H9 (cell line): ENCODE results near the gene TMEM151A. TPM values are rescaled to one million over a fixed set of nuclear protein-coding genes. Genes with fewer than 3 reads are reported as not detected.

Source experiments
- DNase-seq: peaks from one replicate; pipeline ENCODE4 v3.0.0-alpha.2; 2017
- H2AFZ ChIP-seq: one replicate; pipeline ENCODE4 v1.6.1; 2013; ENCODE audit warnings: mild to moderate bottlenecking, low read length, control low read depth, moderate library complexity
- H2AK5ac ChIP-seq: 2 replicates; pipeline ENCODE4 v1.6.1; 2013; ENCODE audit warnings: low read length, control low read depth, mixed read lengths; ENCODE audit not compliant: insufficient read length
- H2BK120ac ChIP-seq: one replicate; pipeline ENCODE4 v1.6.1; 2013; ENCODE audit warnings: low read depth, mild to moderate bottlenecking, low read length, control low read depth, inconsistent platforms; ENCODE audit not compliant: poor library complexity, severe bottlenecking
- H2BK12ac ChIP-seq: 2 replicates; pipeline ENCODE4 v1.6.1; 2013; ENCODE audit warnings: low read length, control low read depth, mixed read lengths, low read depth; ENCODE audit not compliant: insufficient read length
- H2BK15ac ChIP-seq: 2 replicates; pipeline ENCODE4 v1.6.1; 2013; ENCODE audit warnings: low read depth, low read length, control low read depth
- H2BK20ac ChIP-seq: one replicate; pipeline ENCODE4 v1.6.1; 2013; ENCODE audit warnings: low read depth, mild to moderate bottlenecking, low read length, control low read depth, inconsistent platforms; ENCODE audit not compliant: poor library complexity, severe bottlenecking
- H2BK5ac ChIP-seq: 2 replicates; pipeline ENCODE4 v1.6.1; 2013; ENCODE audit warnings: low read length, control low read depth, mixed read lengths; ENCODE audit not compliant: insufficient read length
- H3K14ac ChIP-seq: 2 replicates; pipeline ENCODE4 v1.6.1; 2013; ENCODE audit warnings: low read length, control low read depth; ENCODE audit not compliant: insufficient read depth
- H3K18ac ChIP-seq: 2 replicates; pipeline ENCODE4 v1.6.1; 2013; ENCODE audit warnings: low read depth, mild to moderate bottlenecking, mixed read lengths, low read length, control low read depth; ENCODE audit not compliant: insufficient read length
- H3K23ac ChIP-seq: 2 replicates; pipeline ENCODE4 v1.6.1; 2013; ENCODE audit warnings: low read length, control low read depth, mixed read lengths, low read depth; ENCODE audit not compliant: insufficient read length
- H3K23me2 ChIP-seq: 2 replicates; pipeline ENCODE4 v1.6.1; 2013; ENCODE audit warnings: low read depth, mild to moderate bottlenecking, mixed read lengths, low read length, control low read depth; ENCODE audit not compliant: insufficient read length, poor library complexity, severe bottlenecking
- H3K27ac ChIP-seq: 2 replicates; pipeline ENCODE4 v1.5.1; 2013; ENCODE audit warnings: low read length, control low read depth, mixed read lengths, low read depth; ENCODE audit not compliant: insufficient read length
- H3K27me3 ChIP-seq: 2 replicates; pipeline ENCODE4 v1.6.1; 2013; ENCODE audit warnings: low read length, control low read depth, inconsistent platforms; ENCODE audit not compliant: insufficient read depth
- H3K4ac ChIP-seq: 2 replicates; pipeline ENCODE4 v1.6.1; 2013; ENCODE audit warnings: low read depth, mild to moderate bottlenecking, control low read depth, inconsistent platforms, low read length, moderate library complexity
- H3K4me1 ChIP-seq: 2 replicates; pipeline ENCODE4 v1.6.1; 2013; ENCODE audit warnings: low read length, control low read depth, inconsistent platforms; ENCODE audit not compliant: insufficient read depth
- H3K4me2 ChIP-seq: 2 replicates; pipeline ENCODE4 v1.6.1; 2013; ENCODE audit warnings: low read length, control low read depth, mixed read lengths; ENCODE audit not compliant: insufficient read length, insufficient read depth
- H3K56ac ChIP-seq: 2 replicates; pipeline ENCODE4 v1.6.1; 2013; ENCODE audit warnings: low read depth, mild to moderate bottlenecking, mixed read lengths, low read length, control low read depth; ENCODE audit not compliant: insufficient read length
- H3K79me1 ChIP-seq: 2 replicates; pipeline ENCODE4 v1.6.1; 2013; ENCODE audit warnings: low read depth, mild to moderate bottlenecking, moderate library complexity, low read length, control low read depth, inconsistent platforms; ENCODE audit not compliant: insufficient read depth, poor library complexity, severe bottlenecking
- H3K79me2 ChIP-seq: 2 replicates; pipeline ENCODE4 v1.6.1; 2013; ENCODE audit warnings: low read length, control low read depth, inconsistent platforms; ENCODE audit not compliant: insufficient read depth
- H3K9ac ChIP-seq: 2 replicates; pipeline ENCODE4 v1.6.1; 2013; ENCODE audit warnings: low read length, control low read depth, mixed read lengths; ENCODE audit not compliant: insufficient read length; ENCODE audit errors: extremely low read depth
- H3K9me3 ChIP-seq: one replicate; pipeline ENCODE4 v1.6.1; 2013; ENCODE audit warnings: low read depth, low read length, inconsistent platforms; ENCODE audit not compliant: control insufficient read depth
- H3T11ph ChIP-seq: one replicate; pipeline ENCODE4 v1.6.1; 2013; ENCODE audit warnings: mild to moderate bottlenecking, low read length, control low read depth, inconsistent platforms
- H4K20me1 ChIP-seq: one replicate; pipeline ENCODE4 v1.6.1; 2013; ENCODE audit not compliant: control insufficient read depth, insufficient read length, insufficient read depth
- H4K5ac ChIP-seq: 2 replicates; pipeline ENCODE4 v1.6.1; 2013; ENCODE audit warnings: low read depth, mild to moderate bottlenecking, mixed read lengths, low read length, control low read depth; ENCODE audit not compliant: insufficient read length
- H4K8ac ChIP-seq: replicated peaks from 2 replicates; pipeline ENCODE4 v1.6.1; 2013; ENCODE audit warnings: low read length, control low read depth, mixed read lengths, low read depth; ENCODE audit not compliant: insufficient read length
- H4K91ac ChIP-seq: 2 replicates; pipeline ENCODE4 v1.6.1; 2013; ENCODE audit warnings: low read depth, mild to moderate bottlenecking, moderate library complexity, mixed read lengths, low read length, control low read depth; ENCODE audit not compliant: insufficient read length
- H3K27ac Mint-ChIP-seq, 3 experiments: 2 replicates in 2 of 3; 3 replicates in 1 of 3; pipeline ENCODE4 v1.8.0; 2020 to 2021; ENCODE audit warnings: mixed read lengths in 3 of 3, mild to moderate bottlenecking in 1 of 3, moderate library complexity in 1 of 3
- H3K27me3 Mint-ChIP-seq: 2 replicates; pipeline ENCODE4 v1.8.0; 2021; ENCODE audit warnings: low read depth, mild to moderate bottlenecking, moderate library complexity, mixed read lengths
- H3K36me3 Mint-ChIP-seq, 3 experiments: 2 replicates in 2 of 3; 3 replicates in 1 of 3; pipeline ENCODE4 v1.8.0; 2020 to 2021; ENCODE audit warnings: low read depth in 3 of 3, mixed read lengths in 3 of 3; ENCODE audit not compliant: insufficient read depth in 1 of 3
- H3K4me1 Mint-ChIP-seq, 2 experiments: 2 replicates each; pipeline ENCODE4 v1.8.0; 2020; ENCODE audit warnings: mixed read lengths in 2 of 2
- H3K4me3 Mint-ChIP-seq, 2 experiments: 2 replicates in 1 of 2; 3 replicates in 1 of 2; pipeline ENCODE4 v1.8.0; 2020 to 2021; ENCODE audit warnings: mild to moderate bottlenecking in 2 of 2, mixed read lengths in 2 of 2, moderate library complexity in 1 of 2
- H3K9me3 Mint-ChIP-seq, 2 experiments: 2 replicates in 1 of 2; 3 replicates in 1 of 2; pipeline ENCODE4 v1.8.0; 2020; ENCODE audit warnings: mild to moderate bottlenecking in 2 of 2, mixed read lengths in 2 of 2, moderate library complexity in 1 of 2
- CTCF ChIP-seq: fragments of 200-600 bp; sonication (generic); conservative IDR thresholded peaks from 3 replicates; pipeline ENCODE4 v1.8.0; 2021; ENCODE audit warnings: antibody characterized with exemption, mild to moderate bottlenecking
- WGBS: extraction: QIAGEN DNeasy Blood & Tissue Kit; methylation state at CpG from one replicate; pipeline ENCODE4 v1.1.7; 2013; ENCODE audit warnings: missing lambda C conversion rate, low lambda C conversion rate, mixed read lengths; ENCODE audit not compliant: insufficient read length; ENCODE audit errors: extremely low coverage; 5-methylcytosine and 5-hydroxymethylcytosine counted together
- total RNA-seq: library from RNA; stranded (reverse); gene quantifications from 2 replicates; pipeline ENCODE4 v1.2.1, GENCODE V29; 2021

TMEM151A gene
- total RNA-seq, 1 experiment from 2014 or later: 1.2 TPM

- Histone ChIP-seq H2BK12ac (no peak overlapping the region), H4K5ac (no peak overlapping the region), H2BK5ac (no peak overlapping the region), H2BK20ac (no peak overlapping the region), H2BK15ac (no peak overlapping the region), H3T11ph (no peak overlapping the region), H3K9me3 (no peaks in the 10 kb centered on the region), H3K4ac (no peak overlapping the region), H3K4me1 (peaks cover 4% of the 10 kb centered on the region), H2BK120ac (no peak overlapping the region), H3K27me3 (peaks cover 8% of the 10 kb centered on the region; the same call in 1 of the 2 replicates), H3K14ac (no peak overlapping the region), H3K27ac (no peak overlapping the region), H3K56ac (no peak overlapping the region), H3K4me2 (no peak overlapping the region), H2AFZ (no peak overlapping the region), H3K23ac (no peak overlapping the region), H4K20me1 (no peaks in the 10 kb centered on the region), H3K79me2 (no peaks in the 10 kb centered on the region), H3K79me1 (no peaks in the 10 kb centered on the region), H3K9ac (no peak overlapping the region), H4K8ac (no peak overlapping the region), H3K18ac (no peak overlapping the region), H3K23me2 (peaks cover 9% of the 10 kb centered on the region), H2AK5ac (no peak overlapping the region), H4K91ac (no peak overlapping the region)
- Mint-ChIP-seq H3K36me3 (peaks cover 0 to 2% (median 0%) of the 10 kb centered on the region in 3 experiments; a peak in 2 of 7 replicates), H3K27ac (no peak overlapping the region), H3K4me3 (no peak overlapping the region; a peak in 2 of 5 replicates), H3K9me3 (no peaks in the 10 kb centered on the region), H3K4me1 (peaks cover 24 to 32% of the 10 kb centered on the region in 2 experiments), H3K27me3 (peaks cover 42% of the 10 kb centered on the region)
- no peak for TF ChIP-seq CTCF
- no CpG with 5 or more reads among the region's 30 CpGs for WGBS
- DNase-seq: no peak
These were observed 2.3 kb downstream of the TMEM151A start for GRCh38 chr11:66293777-66294625.
